ENCODE measurements around the gene EDDM3A. TPM values are rescaled to one million over a fixed set of nuclear protein-coding genes. Genes with fewer than 3 reads are reported as not detected.

EDDM3A gene
- total RNA-seq, 1 donor from 2014 or later: not detected

- ATAC-seq (ENCODE audit: low read depth): no peak
- no peak for DNase-seq
- CTCF ChIA-PET: no interaction called here
- Mint-ChIP-seq H3K27ac (no peak overlapping the region), H3K27me3 (no peaks in the 10 kb centered on the region), H3K4me3 (no peak overlapping the region), H3K9me3 (no peaks in the 10 kb centered on the region), H3K36me3 (ENCODE audit: low read depth) (no peaks in the 10 kb centered on the region), H3K4me1 (peaks cover 38% of the 10 kb centered on the region)
- POLR2A ChIA-PET: interaction anchor here (0.6 kb wide), 1 partner anchor 30 kb away, joined by 3 read pairs; no protein-coding TSS in a partner anchor
- TF ChIP-seq CTCF (IDR thresholded peaks at IDR 0.05): no peak
- intact Hi-C loops (cut with micrococcal nuclease): no loop called here
Observed at GRCh38 chr14:20794644-20795369, 49.1 kb downstream of the EDDM3A start.

- ChIA-PET CTCF (interaction anchor here (1.5 kb wide), 1 partner anchor 174 kb away, joined by 3 read pairs; no protein-coding TSS in a partner anchor), POLR2A (interaction anchor here (0.7 kb wide), 1 partner anchor 336 kb away, joined by 3 read pairs; the partner anchor contains the start of gene PIP4P1)
- Mint-ChIP-seq H3K27ac (no peak overlapping the region), H3K4me1 (peaks cover 37% of the 10 kb centered on the region), H3K9me3 (no peaks in the 10 kb centered on the region), H3K27me3 (no peaks in the 10 kb centered on the region), H3K4me3 (no peak overlapping the region), H3K36me3 (ENCODE audit: low read depth) (no peaks in the 10 kb centered on the region)
- intact Hi-C loops (cut with micrococcal nuclease): no loop called here
- DNase-seq: no peak
- ATAC-seq (ENCODE audit: low read depth): no peak
- TF ChIP-seq CTCF (IDR thresholded peaks at IDR 0.05): no peak
Observed at GRCh38 chr14:20797164-20797563, 51.5 kb downstream of the EDDM3A start.

Other genes with a start within 250 kb of the EDDM3A start
- 0.32 and 0.73 TPM in 2 replicates for gene RNASE10, start 240.3 kb upstream of the EDDM3A start, total RNA-seq
- gene RNASE9, start 184.8 kb upstream of the EDDM3A start, total RNA-seq: not detected in 2 replicates
- gene RNASE11, start 157.9 kb upstream of the EDDM3A start, total RNA-seq: not detected in 2 replicates
- gene RNASE12, start 154.5 kb upstream of the EDDM3A start, total RNA-seq: not detected in 2 replicates
- gene OR6S1, start 104.2 kb upstream of the EDDM3A start, total RNA-seq: not detected in 2 replicates
- gene RNASE4, start 61.3 kb upstream of the EDDM3A start, total RNA-seq: 0.20 and 1.0 TPM in 2 replicates
- gene ANG, start 57.1 kb upstream of the EDDM3A start, total RNA-seq: 1.1 TPM in 1 of 2 replicates, not detected in the other
- gene EDDM3B, start 22.5 kb downstream of the EDDM3A start, total RNA-seq: not detected in 2 replicates
- 9.0 and 10.0 TPM in 2 replicates for gene RNASE6, start 35.4 kb downstream of the EDDM3A start, total RNA-seq
- gene RNASE1, start 57.0 kb downstream of the EDDM3A start, total RNA-seq: not detected in 2 replicates
- gene RNASE3, start 145.5 kb downstream of the EDDM3A start, total RNA-seq: not detected in 2 replicates
- not detected in 2 replicates for gene RNASE2, start 209.6 kb downstream of the EDDM3A start, total RNA-seq
- 94.2 and 94.7 TPM in 2 replicates for gene METTL17, start 244.1 kb downstream of the EDDM3A start, total RNA-seq